Stimulated activated CD4-positive, alpha-beta T cell treated with anti-CD3 and anti-CD28 coated beads, TNF-alpha, amount 100 ng/mL, for 1 hour (primary cell): ENCODE data around the gene ANK3.
"Not testable (repeated sequence)": the region's sequence is repeated elsewhere in the genome, so short reads cannot be mapped to it uniquely, and the experiment has no call there.

ENCODE experiments used
- DNase-seq, 3 donors: peaks; one replicate each; pipeline ENCODE4 v3.0.0-alpha.2; 2020; ENCODE audit warnings: low read depth in 3 of 3, low spot score in 1 of 3

Gene ANK3

GRCh38 chr10:60041489-60042133 lies 348.1 kb downstream of the ANK3 start:
- DNase-seq, result no peak

DNA sequence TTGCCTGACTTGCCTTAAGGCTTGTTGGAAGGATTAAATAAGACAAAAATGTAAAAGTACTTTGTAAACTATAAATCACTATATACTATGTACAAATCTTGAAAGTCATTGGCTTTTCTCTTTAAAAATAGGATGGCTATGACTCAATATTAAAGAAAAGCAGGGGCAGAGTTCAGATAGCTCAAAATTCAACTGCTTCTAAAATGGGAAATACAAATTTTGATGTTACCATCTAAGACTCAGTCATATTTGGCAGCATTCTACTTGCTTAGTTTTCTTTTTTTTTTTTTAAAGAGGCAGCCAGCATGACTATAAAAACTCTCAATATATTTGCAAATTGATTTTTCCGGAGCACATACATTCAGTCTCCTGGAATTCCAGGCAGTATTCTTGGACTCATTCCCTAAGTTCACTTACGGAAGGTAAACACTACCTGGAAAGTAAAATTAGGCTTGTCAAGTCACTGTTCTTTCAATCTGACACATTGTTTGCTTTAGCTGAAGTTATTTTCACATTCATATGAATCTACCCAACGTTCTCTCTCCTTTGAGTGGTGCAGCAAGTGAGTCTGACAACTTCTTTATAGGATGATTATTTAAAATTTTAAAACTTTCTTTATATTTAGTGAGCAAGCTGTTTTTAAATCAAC lies 349.5 kb downstream of the ANK3 start:
- DNase-seq, result no peak

DNA sequence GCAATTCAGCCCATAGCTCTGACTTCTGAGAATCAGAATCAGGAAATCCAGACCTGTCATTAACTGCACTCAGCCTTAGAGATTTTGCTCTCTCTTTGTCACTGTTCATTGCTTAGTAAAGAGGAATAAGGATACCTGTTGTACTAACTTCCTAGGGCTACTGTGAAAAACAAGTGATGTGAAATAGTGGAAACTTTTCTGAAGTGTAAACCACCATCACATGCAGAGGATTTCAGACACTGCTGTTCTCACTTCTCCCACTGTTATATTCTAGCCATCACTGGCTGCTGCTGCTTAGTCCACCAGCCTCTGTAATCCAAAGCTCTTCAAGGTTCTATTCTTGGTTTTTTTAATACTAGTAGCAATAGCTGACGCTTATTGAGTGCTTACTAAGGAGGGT lies 353.7 kb downstream of the ANK3 start:
- no peak for DNase-seq

DNA sequence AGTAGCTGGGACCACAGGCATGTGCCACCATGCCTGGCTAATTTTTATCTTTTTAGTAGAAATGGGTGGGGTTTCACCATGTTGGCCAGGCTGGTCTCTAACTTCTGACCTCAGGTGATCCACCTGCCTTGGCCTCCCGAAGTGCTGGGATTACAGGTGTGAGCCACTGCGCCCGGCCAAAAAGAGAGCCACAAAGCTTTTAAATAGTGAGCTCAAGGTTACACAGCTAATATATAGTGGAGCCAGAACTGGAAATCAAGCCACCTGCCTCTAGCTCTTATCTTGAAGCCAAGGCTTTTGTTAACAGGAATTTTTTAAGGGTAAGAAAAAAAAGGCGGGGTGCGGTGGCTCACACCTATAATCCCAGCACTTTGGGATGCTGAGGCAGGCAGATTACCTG lies 354.3 kb downstream of the ANK3 start:
- DNase-seq, result not testable (repeated sequence)

GRCh38 chr10:60032723-60033122 lies 357.0 kb downstream of the ANK3 start:
- DNase-seq, result no peak

GRCh38 chr10:60031664-60032063 lies 358.0 kb downstream of the ANK3 start:
- DNase-seq, result no peak

- DNase-seq, result no peak
These were observed 358.5 kb downstream of the ANK3 start for GRCh38 chr10:60031183-60031582.

DNA sequence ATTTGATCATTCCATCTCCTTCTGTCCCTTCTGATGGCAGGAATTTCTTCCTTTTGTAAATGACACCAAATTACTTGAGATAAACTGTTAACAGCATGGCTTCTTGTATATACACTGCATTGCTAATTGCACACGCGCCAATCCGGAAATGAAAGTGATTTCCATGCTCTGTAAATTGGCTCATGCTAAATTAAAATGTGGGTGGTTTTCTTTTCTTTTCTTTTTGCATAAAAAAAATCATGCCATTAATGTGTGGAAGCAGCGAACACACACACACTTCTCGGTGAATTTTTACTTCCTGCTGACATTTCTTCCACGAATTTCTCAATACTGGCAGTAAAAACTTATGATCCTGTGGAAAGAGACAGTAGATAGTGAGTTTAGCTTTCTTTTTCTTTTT lies 360.2 kb downstream of the ANK3 start:
- DNase-seq, result no peak

- no peak for DNase-seq
These were observed 361.6 kb downstream of the ANK3 start for GRCh38 chr10:60028081-60028480.

DNA sequence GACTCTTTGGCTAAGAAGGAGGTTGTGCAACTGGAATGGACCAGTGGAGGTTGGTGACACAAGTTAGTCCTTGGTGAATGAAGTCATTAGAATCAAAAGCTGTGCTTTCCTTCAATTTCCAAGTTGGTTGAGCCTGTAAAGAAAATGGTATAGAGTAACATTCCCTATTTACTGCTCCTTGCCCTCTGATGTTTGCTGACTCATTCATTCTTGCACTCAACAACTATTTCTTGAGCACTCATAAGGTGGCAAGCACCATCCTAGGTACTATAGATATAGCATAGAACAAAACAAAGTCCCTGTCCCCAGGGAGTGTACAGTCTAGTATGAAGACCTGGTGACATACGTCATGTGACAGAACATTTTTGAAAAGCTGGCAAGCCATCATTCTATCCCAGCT lies 364.4 kb downstream of the ANK3 start:
- no peak for DNase-seq

- no peak for DNase-seq
These were observed 365.2 kb downstream of the ANK3 start for GRCh38 chr10:60024506-60024905.

DNA sequence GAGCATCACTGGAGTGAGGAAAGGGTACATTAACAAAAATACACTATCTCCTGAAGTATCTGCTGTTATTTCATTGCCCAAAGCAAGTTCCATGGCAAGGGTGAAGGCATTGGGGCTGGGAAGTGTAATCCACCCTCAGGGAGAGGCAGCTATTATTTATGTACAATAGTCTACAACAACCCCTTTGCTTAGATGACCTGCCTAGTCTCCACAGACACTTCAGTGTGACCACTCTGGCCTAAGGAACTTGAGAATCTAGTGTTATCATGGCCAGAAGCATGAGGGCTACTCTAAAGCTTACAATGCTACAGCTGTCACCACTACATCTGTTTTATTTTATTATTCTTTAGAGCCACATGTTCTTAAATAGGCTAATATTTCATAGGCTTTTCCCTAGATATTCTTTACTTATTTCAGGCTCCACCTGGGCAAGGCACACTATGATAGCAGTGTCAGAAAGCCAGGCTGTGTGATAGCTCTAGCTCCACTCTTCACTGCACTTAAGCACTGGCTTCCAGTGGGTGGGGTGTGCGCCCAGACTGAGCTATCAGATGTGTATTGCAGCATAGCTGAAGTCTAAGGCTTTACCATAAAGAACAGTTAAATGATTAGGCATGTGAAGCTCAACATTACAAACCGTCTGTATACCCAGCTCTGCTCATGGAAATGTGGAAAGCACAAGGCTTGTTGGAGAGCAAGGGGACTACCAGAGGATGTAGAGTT lies 366.4 kb downstream of the ANK3 start:
- no peak for DNase-seq

DNA sequence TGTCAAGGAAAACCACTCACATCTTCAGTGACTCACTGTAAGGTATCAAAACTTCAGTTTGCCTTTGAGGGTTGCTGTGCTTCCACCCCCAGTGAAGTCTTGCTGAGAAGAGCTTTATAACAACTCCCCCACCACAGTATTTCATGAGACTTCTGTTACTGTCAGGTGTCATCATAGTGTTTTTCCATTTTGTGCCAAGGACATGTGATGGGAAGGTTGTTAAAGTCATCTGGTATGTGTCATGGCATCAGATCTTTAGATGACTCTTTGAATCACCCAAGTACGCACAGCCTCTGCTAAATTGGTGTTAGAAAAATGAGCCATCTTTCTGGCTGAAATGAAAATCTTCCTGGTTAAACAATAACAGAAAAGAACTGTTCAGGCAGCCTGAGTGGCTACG lies 368.3 kb downstream of the ANK3 start:
- no peak for DNase-seq

- no peak for DNase-seq
These were observed 372.9 kb downstream of the ANK3 start for GRCh38 chr10:60016794-60017193.

DNA sequence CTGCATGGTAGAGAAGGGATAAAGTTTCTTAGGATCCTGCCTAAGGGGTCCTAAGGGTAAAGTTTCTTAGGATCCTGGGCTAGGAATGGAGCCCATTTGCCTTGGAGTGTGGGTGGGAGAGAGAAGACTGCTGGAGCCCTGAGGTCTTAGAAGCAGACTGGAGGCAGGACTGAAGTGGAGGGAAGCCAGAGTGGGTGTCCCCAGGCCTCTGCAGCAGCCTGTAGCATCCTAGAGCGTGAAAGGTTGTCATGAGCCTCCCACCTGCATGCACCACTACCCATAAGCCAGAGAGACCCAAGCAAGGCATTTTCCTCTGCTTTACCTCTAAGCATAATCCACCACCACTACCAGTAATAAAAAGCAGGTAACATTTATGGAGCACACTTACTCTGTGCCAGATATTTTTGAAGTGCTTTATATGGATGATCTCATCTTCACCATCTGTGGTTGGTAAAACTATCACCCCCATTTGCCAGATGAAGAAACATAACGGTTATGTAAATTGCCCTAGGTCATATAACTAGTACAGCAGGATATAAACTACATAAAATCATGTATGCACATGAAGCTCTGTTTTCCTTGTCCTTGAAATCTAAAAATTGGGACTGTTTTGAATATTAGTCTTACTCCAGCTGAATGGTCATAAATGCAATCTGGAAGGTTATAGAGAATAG lies 379.8 kb downstream of the ANK3 start:
- DNase-seq, result no peak

DNA sequence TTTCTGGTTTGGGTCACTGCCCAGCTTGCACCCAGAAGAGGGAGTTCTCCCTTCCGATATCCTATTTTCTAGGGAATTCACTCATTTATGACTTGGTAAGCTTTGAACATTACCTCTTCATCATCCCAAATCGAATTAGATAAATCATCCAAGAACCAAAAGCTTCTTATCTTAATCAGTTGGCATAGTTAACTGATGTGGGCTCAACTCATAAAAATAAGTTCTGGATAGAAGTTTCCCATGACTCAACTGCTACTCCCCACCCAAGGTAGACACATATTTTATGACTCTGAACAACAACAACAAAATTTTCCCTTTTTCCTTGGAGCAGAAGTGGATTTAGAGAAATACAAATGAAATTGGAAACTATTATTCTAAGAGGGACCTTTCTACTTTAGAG lies 380.4 kb downstream of the ANK3 start:
- no peak for DNase-seq

DNA sequence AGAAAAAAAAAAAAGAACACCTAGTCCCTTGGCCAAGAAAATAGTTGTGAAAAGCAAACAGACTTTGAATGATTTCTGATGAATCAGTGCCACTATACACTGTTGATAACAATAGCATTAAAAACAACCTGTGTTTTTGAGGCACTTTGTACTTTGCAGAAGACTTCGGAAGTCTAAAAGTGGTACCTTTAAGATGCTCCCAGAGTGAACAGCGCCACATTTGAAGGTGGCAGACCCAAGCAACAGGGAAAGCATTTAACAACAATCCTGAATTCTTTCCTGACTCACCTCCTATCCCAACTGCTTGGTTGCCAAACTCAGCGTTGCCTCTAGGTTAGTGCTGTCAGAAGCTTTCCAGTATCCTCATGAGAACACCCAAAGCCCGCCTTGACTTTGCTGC lies 380.9 kb downstream of the ANK3 start:
- no peak for DNase-seq

DNA sequence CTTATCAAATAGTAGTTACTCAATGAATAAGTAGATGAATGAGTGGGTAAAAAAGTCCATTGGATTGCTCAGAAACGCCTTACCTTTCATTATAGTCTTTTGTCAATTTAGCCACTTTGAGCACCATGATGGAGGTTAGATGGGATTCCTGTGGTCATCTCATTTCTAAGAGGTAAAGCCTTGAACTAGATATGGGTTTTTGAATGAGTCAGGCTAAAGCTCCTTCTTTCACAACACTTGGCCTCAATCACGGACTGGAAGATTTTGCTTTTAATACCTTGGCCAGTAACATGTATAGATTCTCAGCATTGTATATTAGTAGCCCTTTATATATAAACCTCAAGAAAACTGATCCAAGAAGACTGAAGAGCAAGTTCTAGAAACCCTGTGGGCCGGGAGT lies 383.6 kb downstream of the ANK3 start:
- no peak for DNase-seq

GRCh38 chr10:60003651-60004523 lies 385.8 kb downstream of the ANK3 start:
- DNase-seq, result no peak

GRCh38 chr10:60000747-60001146 lies 388.9 kb downstream of the ANK3 start:
- DNase-seq, result no peak
